ENCODE measurements around the gene TMEM17. TPM values are rescaled to one million over a fixed set of nuclear protein-coding genes. Genes with fewer than 3 reads are reported as not detected.

Gene TMEM17
- total RNA-seq, 4 donors from 2014 or later, result 0.22 to 3.4 (median 2.0) TPM

- no peaks in the 10 kb centered on the region for H3K27me3 ChIP-seq
- ATAC-seq, result no peak
- H3K4me3 ChIP-seq, result no peak overlapping the region
- TF ChIP-seq POLR2AphosphoS5 (IDR thresholded peaks at IDR 0.05) (no peak), POLR2A (IDR thresholded peaks at IDR 0.05) (no peak), CTCF (IDR thresholded peaks at IDR 0.05) (no peak), EP300 (IDR thresholded peaks at IDR 0.05) (no peak)
- WGBS, 2 donors (ENCODE audit: low coverage in 1 of 2), result 15% methylated on average over 4 of the region's 4 CpGs
- no peaks in the 10 kb centered on the region for H3K36me3 ChIP-seq
- H3K9me3 ChIP-seq, result no peaks in the 10 kb centered on the region
- H3K27ac ChIP-seq, result peak overlapping the region in 1 of 4 donors; percentile 2
- peaks cover 5 to 48% (median 18%) of the 10 kb centered on the region in 3 donors for H3K4me1 ChIP-seq
Measured at GRCh38 chr2:62489162-62489561, 16.8 kb downstream of the TMEM17 start.

- TF ChIP-seq POLR2AphosphoS5 (IDR thresholded peaks at IDR 0.05) (no peak), CTCF (IDR thresholded peaks at IDR 0.05) (no peak), POLR2A (IDR thresholded peaks at IDR 0.05) (no peak), EP300 (IDR thresholded peaks at IDR 0.05) (no peak)
- peak overlapping the region in 3 of 4 donors; percentile 22 to 64 (median 35) for H3K27ac ChIP-seq
- peaks cover 5 to 48% (median 18%) of the 10 kb centered on the region in 3 donors for H3K4me1 ChIP-seq
- no peaks in the 10 kb centered on the region for H3K9me3 ChIP-seq
- WGBS, 2 donors (ENCODE audit: low coverage in 1 of 2), result 64% methylated on average over 1 of the region's 1 CpG; no CpG with 5 or more reads in 1 of the 2 donors
- H3K36me3 ChIP-seq, result no peaks in the 10 kb centered on the region
- no peak overlapping the region for H3K4me3 ChIP-seq
- ATAC-seq, result no peak
- no peaks in the 10 kb centered on the region for H3K27me3 ChIP-seq
Measured at GRCh38 chr2:62486439-62486765, 19.6 kb downstream of the TMEM17 start.

- Histone ChIP-seq H3K9me3 (no peaks in the 10 kb centered on the region), H3K4me1 (peaks cover 5 to 48% (median 18%) of the 10 kb centered on the region in 3 donors), H3K27ac (peak overlapping the region in 3 of 4 donors; percentile 22 to 64 (median 35)), H3K27me3 (no peaks in the 10 kb centered on the region), H3K36me3 (no peaks in the 10 kb centered on the region), H3K4me3 (no peak overlapping the region)
- WGBS, 2 donors (ENCODE audit: low coverage in 1 of 2), result 5 to 52% methylated on average over 2 to 3 of the region's 5 CpGs
- no peak for ATAC-seq
- TF ChIP-seq POLR2AphosphoS5 (IDR thresholded peaks at IDR 0.05) (no peak), CTCF (IDR thresholded peaks at IDR 0.05) (no peak), EP300 (IDR thresholded peaks at IDR 0.05) (no peak), POLR2A (IDR thresholded peaks at IDR 0.05) (no peak)
Measured at GRCh38 chr2:62485761-62486438, 20.1 kb downstream of the TMEM17 start.

GRCh38 chr2:62482558-62483352 lies 23.2 kb downstream of the TMEM17 start:
- Histone ChIP-seq H3K4me1 (peaks cover 5 to 45% (median 17%) of the 10 kb centered on the region in 3 donors), H3K27me3 (no peaks in the 10 kb centered on the region), H3K27ac (no peak overlapping the region), H3K9me3 (no peaks in the 10 kb centered on the region), H3K36me3 (no peaks in the 10 kb centered on the region), H3K4me3 (no peak overlapping the region)
- WGBS, 2 donors (ENCODE audit: low coverage in 1 of 2), result 89 to 93% methylated on average over 4 to 6 of the region's 6 CpGs
- TF ChIP-seq EP300 (IDR thresholded peaks at IDR 0.05) (no peak), CTCF (IDR thresholded peaks at IDR 0.05) (no peak), POLR2AphosphoS5 (IDR thresholded peaks at IDR 0.05) (no peak), POLR2A (IDR thresholded peaks at IDR 0.05) (no peak)
- no peak for ATAC-seq

Measured in gastroesophageal sphincter (tissue), 4 donors.